Mucosa of rectum (tissue), 2 donors: ENCODE results near the gene FGF19.

ENCODE experiments used
- H3K27ac ChIP-seq, 2 donors: one replicate each; pipeline ENCODE4 v1.7.0; 2013; ENCODE audit warnings: inconsistent platforms in 2 of 2, low read depth in 2 of 2, low read length in 2 of 2
- H3K27me3 ChIP-seq, 2 donors: one replicate each; pipeline ENCODE4 v1.7.0; 2013; ENCODE audit warnings: low read length in 2 of 2; ENCODE audit not compliant: control insufficient read depth in 2 of 2, insufficient read depth in 2 of 2
- H3K36me3 ChIP-seq, 2 donors: one replicate each; pipeline ENCODE4 v1.7.0; 2013; ENCODE audit warnings: low read length in 2 of 2; ENCODE audit not compliant: control insufficient read depth in 2 of 2, insufficient read depth in 2 of 2
- H3K4me1 ChIP-seq, 2 donors: one replicate each; pipeline ENCODE4 v1.7.0; 2013; ENCODE audit warnings: low read length in 2 of 2, mild to moderate bottlenecking in 1 of 2; ENCODE audit not compliant: control insufficient read depth in 2 of 2, insufficient read depth in 2 of 2
- H3K4me3 ChIP-seq, 2 donors: one replicate each; pipeline ENCODE4 v1.7.0; 2013; ENCODE audit warnings: low read length in 2 of 2
- H3K9ac ChIP-seq, 2 donors: one replicate each; pipeline ENCODE4 v1.7.0; 2013; ENCODE audit warnings: low read length in 2 of 2, low read depth in 1 of 2, mild to moderate bottlenecking in 1 of 2
- H3K9me3 ChIP-seq, 2 donors: one replicate each; pipeline ENCODE4 v1.7.0; 2013; ENCODE audit warnings: low read length in 2 of 2; ENCODE audit not compliant: control insufficient read depth in 2 of 2
- donor health status: healthy.
- donor health status: Normal muscosa, but diverticular disease.

FGF19 gene

GRCh38 chr11:69657456-69657910 is 46.3 kb downstream of the FGF19 start:
- H3K9me3 ChIP-seq: no peaks in the 10 kb centered on the region

GRCh38 chr11:69656536-69657455 is 47.0 kb downstream of the FGF19 start:
- peaks cover 6 to 11% of the 10 kb centered on the region in 2 donors for H3K36me3 ChIP-seq
- no peak overlapping the region for H3K27ac ChIP-seq
- no peaks in the 10 kb centered on the region for H3K9me3 ChIP-seq
- H3K4me1 ChIP-seq: peaks cover 0 to 2% of the 10 kb centered on the region in 2 donors
- no peak overlapping the region for H3K9ac ChIP-seq
- H3K4me3 ChIP-seq: no peak overlapping the region
- no peaks in the 10 kb centered on the region for H3K27me3 ChIP-seq

More at GRCh38 chr11:69657456-69657910, 46.3 kb downstream of the FGF19 start:
- H3K27me3 ChIP-seq: no peaks in the 10 kb centered on the region
- no peak overlapping the region for H3K9ac ChIP-seq
- H3K27ac ChIP-seq: no peak overlapping the region
- H3K36me3 ChIP-seq: peaks cover 2 to 9% of the 10 kb centered on the region in 2 donors
- peaks cover 0 to 2% of the 10 kb centered on the region in 2 donors for H3K4me1 ChIP-seq
- H3K4me3 ChIP-seq: no peak overlapping the region

- no peaks in the 10 kb centered on the region for H3K27me3 ChIP-seq
- peaks cover 9 to 19% of the 10 kb centered on the region in 2 donors for H3K36me3 ChIP-seq
- H3K4me3 ChIP-seq: no peak overlapping the region
- H3K27ac ChIP-seq: no peak overlapping the region
- H3K9me3 ChIP-seq: no peaks in the 10 kb centered on the region
- H3K4me1 ChIP-seq: peaks cover 0 to 2% of the 10 kb centered on the region in 2 donors
- H3K9ac ChIP-seq: no peak overlapping the region
These were observed 48.1 kb downstream of the FGF19 start for GRCh38 chr11:69655479-69656428.

- H3K4me3 ChIP-seq: no peak overlapping the region
- peaks cover 9 to 19% of the 10 kb centered on the region in 2 donors for H3K36me3 ChIP-seq
- no peaks in the 10 kb centered on the region for H3K27me3 ChIP-seq
- no peak overlapping the region for H3K27ac ChIP-seq
- peaks cover 0 to 2% of the 10 kb centered on the region in 2 donors for H3K4me1 ChIP-seq
- no peaks in the 10 kb centered on the region for H3K9me3 ChIP-seq
- no peak overlapping the region for H3K9ac ChIP-seq
These were observed 49.0 kb downstream of the FGF19 start for GRCh38 chr11:69654660-69655478.

- no peak overlapping the region for H3K4me3 ChIP-seq
- H3K9me3 ChIP-seq: no peaks in the 10 kb centered on the region
- no peak overlapping the region for H3K9ac ChIP-seq
- no peaks in the 10 kb centered on the region for H3K27me3 ChIP-seq
- H3K27ac ChIP-seq: no peak overlapping the region
- H3K4me1 ChIP-seq: peaks cover 0 to 2% of the 10 kb centered on the region in 2 donors
- H3K36me3 ChIP-seq: peaks cover 9 to 26% of the 10 kb centered on the region in 2 donors
These were observed 49.7 kb downstream of the FGF19 start for GRCh38 chr11:69654001-69654659.

GRCh38 chr11:69653406-69653960 is 50.3 kb downstream of the FGF19 start:
- peaks cover 9 to 27% of the 10 kb centered on the region in 2 donors for H3K36me3 ChIP-seq
- H3K9ac ChIP-seq: no peak overlapping the region
- no peaks in the 10 kb centered on the region for H3K27me3 ChIP-seq
- H3K4me3 ChIP-seq: no peak overlapping the region
- H3K9me3 ChIP-seq: no peaks in the 10 kb centered on the region
- H3K4me1 ChIP-seq: peaks cover 0 to 2% of the 10 kb centered on the region in 2 donors
- no peak overlapping the region for H3K27ac ChIP-seq

GRCh38 chr11:69652999-69653398 is 50.8 kb downstream of the FGF19 start:
- Histone ChIP-seq H3K4me3 (no peak overlapping the region), H3K27ac (no peak overlapping the region), H3K36me3 (peaks cover 13 to 28% of the 10 kb centered on the region in 2 donors), H3K9me3 (no peaks in the 10 kb centered on the region), H3K4me1 (peaks cover 0 to 2% of the 10 kb centered on the region in 2 donors), H3K27me3 (no peaks in the 10 kb centered on the region), H3K9ac (no peak overlapping the region)

GRCh38 chr11:69651834-69652620 is 51.8 kb downstream of the FGF19 start:
- Histone ChIP-seq H3K27ac (no peak overlapping the region), H3K4me3 (no peak overlapping the region), H3K9me3 (no peaks in the 10 kb centered on the region), H3K27me3 (no peaks in the 10 kb centered on the region), H3K4me1 (peaks cover 0 to 2% of the 10 kb centered on the region in 2 donors), H3K36me3 (peaks cover 15 to 30% of the 10 kb centered on the region in 2 donors), H3K9ac (no peak overlapping the region)
